ENCODE data around the gene SPSB3.
"Not testable (repeated sequence)": the region's sequence is repeated elsewhere in the genome, so short reads cannot be mapped to it uniquely, and the experiment has no call there.

SPSB3 gene

DNA sequence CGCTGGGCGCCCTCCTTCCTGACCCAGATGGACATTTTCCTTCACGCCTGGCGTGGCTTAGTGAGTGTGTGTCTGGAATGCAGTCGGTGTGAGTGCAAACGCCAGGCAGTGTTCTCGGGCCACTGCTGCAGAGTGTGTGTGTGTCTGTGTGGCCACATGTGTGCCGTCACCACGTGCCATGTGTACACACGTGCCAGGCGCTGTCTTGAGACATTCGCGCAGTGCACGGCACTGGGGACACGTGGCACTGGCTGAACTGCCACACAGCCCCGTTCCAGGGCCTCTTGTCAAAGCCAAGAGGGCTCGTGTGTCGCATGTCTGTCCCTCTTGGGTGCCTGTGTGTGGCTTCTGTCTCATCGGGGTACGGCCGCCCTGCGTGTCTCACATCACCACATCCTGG lies 47.6 kb downstream of the SPSB3 start:
- no peak for DNase-seq

DNA sequence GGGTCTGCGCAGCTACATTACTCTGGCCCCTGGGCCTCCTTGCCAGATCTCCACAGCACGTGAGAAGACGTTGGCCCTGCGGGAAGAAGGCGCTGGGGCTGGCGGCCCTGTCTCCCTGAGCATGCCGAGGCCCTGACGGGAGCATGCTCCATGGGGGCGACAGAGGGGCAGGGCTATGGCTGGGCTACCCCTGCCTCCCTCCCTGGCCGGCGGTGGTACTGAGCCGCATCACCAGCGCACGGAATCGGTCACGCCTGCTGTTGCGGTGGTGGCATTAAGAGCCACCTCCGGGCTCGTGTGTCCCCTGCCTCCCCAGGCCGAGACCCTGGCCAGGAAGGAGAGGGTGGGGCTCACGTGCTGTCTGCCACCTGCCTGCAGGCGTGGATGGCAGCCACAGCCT lies 48.2 kb downstream of the SPSB3 start:
- DNase-seq = no peak

DNA sequence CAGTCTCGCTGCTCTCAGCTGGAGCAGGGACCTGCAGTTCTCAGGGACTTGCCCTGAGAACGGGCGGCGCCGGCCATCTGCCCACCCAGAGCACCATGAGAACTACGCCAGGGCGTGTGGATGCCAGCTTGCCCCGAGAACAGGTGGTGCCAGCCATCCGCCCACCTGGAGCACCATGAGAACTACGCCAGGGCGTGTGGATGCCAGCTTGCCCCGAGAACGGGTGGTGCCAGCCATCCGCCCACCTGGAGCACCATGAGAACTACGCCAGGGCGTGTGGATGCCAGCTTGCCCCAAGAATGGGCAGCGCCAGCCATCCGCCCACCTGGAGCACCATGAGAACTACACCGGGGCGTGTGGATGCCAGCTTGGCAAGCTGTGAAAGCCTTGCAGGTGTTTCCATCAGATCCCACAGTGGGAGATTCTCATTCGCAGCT lies 49.8 kb downstream of the SPSB3 start:
- not testable (repeated sequence) for DNase-seq

DNA sequence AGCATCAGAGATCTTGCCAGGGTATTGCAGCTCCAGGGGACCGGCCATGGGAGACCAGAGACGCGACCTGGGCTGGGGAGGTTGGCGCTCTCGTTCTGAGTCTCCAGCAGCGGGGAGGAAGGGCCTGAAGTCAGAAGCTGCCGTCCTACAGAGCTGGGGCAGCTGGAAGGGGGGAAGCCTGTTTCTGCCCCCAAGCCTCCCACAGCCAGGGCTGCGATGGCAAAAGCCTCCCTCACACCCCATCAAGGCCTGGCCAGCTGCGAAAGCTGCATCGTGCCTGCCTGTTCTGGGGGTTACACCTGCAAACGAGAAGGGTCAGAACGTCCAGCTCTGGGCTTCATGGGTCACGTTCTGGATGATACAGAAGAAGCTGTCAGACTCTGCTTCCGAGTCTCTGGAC lies 50.3 kb downstream of the SPSB3 start:
- no peak for DNase-seq

DNA sequence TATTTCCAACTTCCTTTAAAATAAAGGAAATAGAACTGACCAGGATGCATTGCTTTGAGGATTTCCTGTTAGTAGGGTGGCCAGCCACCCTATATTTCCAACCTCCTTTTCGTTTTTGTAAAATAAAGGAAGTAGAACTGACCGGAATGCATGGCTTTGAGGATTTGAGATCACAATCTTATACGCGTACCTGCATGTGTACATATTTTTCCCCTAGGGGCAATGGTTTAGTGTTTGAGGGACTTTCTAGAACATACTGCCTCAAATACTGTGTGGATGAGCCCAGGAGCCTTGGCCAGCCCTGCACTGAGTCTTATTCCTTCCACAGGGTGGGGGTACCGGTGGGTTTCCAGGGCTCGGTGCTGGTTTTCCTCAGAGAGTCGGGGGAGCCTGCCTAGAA lies 50.8 kb downstream of the SPSB3 start:
- DNase-seq = no peak

DNA sequence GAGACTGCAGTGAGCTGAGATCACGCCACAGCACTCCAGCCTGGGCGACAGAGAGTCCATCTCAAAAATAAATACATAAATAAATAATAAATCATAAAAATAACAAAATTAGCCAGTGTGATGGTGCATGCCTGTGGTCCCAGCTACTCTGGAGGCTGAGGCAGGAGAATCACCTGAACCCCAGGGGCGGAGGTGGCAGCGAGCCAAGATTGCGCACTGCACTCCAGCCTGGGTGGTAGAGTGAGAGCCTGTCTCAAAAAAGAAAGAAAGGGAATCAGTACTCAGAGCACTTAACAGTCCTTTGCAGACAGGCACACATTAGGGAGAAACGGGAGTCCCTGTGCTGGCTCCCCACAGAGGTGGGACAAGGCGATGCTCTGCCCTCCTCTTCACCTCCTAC lies 51.3 kb downstream of the SPSB3 start:
- DNase-seq = no peak

DNA sequence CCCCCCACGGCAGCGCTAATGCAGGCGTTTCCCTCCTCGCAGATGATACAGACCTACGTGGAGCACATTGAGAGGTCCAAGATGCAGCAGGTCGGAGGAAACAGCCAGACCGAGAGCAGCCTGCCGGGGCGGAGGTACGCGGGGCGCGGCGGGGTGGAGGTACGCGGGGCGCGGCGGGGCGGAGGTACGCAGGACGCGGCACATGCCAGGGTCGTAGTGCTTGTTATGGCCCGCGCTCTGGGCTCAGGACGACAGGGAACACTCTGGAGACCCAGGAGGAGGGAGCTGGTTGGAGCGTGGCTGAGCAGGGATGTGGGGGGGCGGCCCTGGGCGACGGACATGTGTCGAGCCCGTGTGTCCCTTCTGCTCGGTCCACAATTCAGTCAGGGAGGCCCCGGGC lies 52.9 kb downstream of the SPSB3 start:
- no peak for DNase-seq

DNA sequence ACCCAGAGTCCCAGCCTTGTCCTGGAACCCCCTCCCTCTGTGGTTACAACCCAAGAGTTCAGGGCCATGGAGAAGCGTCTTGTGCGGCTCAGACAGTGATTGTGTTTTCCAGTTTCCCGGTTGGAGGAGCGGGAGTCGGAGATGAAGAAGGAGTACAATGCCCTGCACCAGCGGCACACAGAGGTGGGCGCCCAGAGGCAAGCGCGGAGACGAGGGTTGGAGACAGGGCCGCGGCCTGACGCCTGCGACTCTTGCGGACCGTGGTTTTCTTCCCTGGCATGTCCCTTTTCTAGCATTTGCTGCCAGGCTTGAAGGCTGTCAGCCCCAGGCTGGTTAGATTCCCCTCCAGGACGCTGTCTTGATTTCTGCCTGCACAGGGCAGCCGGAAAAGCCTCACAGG lies 53.3 kb downstream of the SPSB3 start:
- DNase-seq = no peak

DNA sequence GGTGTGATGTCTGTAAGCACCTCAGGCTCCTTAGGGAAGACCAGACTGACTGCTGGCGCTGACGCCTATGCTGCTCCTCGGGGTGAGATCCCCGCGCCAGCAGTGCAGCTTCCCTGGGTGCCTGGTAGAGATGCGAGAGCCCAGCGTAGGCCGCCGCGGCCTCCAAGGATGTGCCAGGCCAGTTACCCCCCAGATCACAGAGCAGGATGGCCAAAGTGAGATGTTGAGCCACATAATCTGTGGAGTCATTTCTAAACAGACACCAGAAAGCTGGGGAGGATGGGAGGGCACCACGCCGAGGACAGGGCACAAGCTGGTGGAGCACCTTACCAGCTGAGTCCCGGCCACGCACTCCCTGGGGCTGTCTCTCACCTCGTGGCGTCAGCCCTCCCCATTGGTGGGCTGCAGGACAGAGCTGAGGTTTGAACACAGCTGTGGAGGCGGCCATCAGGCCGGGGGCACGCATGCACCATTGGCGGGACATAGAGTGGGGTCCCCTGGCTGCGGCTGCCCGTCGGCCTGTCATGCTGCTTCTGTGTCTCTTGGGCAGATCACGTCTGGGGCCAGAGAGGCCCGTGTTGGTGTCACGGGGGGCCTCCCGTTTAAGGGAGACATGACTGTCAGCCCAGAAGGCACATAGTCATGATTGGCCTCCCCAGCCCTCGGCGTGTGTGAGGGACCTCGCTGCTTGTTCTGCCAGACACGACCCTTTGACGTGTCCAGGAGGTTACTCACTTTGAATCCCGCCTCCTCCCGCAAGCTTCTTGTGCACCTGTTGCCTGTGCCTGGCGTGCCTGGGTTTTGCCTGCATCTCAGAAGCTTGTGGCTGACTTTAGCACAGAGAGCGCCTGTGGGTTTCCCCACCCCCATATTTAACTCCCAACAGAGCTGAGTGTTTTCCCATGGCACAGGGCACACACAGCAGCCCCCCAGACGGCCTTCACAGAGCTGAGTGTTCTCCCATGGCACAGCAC lies 54.4 kb downstream of the SPSB3 start:
- no peak for DNase-seq
